ENCODE data around the gene PCGF5.
"Not testable (repeated sequence)": the region's sequence is repeated elsewhere in the genome, so short reads cannot be mapped to it uniquely, and the experiment has no call there.

The PCGF5 gene

DNA sequence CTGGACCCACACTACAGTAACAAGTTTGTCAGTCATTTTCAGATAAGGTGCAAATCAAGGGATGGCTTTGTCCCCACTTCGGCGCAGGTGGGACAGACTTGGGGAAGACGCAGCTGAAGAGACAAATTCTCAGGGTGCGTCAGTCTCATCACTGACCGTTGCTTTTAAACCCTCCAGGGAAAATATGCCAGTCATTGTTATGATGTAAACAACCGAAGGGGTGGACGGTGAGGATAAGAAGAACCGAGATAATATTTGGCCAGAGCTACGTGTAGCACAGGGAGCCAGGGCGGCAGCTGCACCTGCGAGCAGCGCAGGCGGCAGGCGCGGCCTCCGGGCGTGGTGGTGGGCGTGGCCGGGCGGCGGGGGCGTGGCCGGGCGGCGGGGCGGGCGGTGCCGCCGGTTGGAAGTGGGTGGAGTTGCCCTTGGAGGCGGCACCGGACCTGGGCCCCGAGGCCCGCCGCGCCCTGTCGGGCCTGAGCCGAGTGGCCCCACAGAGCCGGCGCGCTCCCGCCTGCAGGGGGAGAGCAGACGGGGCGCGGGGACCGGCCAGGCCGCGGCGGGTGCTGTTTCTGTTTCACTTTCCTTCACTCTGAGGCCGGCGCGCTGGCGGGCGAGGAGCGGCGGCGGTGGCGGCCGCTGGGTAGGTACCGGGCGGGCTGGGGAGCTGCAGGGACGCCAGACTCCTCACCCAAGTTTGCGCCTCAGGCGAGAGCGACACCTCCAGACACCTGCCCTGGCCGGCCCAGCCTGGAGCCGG, at the start of gene PCGF5:
TSS of gene PCGF5 (plus strand) at position 470 of the 760 bp plus-strand sequence. CDS start 2,209 bp downstream, outside the sequence.
- peak; percentile 76 to 84 for DNase-seq (ENCODE audit: extremely low read depth in 1 of 2, low read depth in 1 of 2)

DNA sequence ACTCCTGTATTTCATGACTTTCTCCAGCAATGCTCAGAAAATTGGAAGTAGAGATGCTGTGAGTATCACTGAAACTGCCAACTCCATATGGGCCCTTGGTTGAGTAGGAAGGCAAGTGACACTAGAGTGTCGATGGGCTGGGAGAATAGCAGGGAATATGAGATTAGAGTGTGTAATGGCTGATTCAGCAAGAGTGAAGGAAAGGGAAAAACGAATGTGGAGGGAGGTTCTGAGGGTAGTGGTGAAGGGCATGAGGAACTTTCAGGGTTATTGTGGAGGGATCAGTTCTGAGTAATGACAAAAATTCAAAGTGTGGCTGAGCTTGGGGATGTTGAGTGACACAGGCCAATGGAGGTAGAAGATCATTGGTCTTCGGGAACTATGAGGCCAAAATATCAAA, 49.0 kb upstream of the PCGF5 start:
- DNase-seq (ENCODE audit: extremely low read depth in 1 of 2, low read depth in 1 of 2) = no peak

DNA sequence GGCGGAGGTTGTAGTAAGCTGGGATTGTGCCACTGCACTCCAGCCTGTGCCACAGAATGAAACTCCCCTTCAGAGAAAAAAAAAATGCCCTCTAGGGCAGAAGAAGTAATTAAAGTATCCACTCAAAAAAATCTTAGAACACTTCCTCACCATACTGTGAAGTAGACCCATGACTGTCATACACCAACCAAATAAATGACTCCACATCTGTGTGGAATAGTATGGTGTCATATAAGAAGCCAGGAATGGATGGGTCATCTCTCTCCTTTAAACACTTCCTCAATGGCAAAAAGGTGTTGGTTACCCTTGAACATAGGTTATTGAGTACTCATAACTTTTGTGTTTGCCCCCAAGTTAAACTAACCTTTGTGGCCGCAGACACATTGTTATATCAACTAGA, 48.1 kb upstream of the PCGF5 start:
- no peak for DNase-seq (ENCODE audit: extremely low read depth in 1 of 2, low read depth in 1 of 2)

GRCh38 chr10:91185239-91185875, 35.1 kb upstream of the PCGF5 start:
- no peak for DNase-seq (ENCODE audit: extremely low read depth in 1 of 2, low read depth in 1 of 2)

DNA sequence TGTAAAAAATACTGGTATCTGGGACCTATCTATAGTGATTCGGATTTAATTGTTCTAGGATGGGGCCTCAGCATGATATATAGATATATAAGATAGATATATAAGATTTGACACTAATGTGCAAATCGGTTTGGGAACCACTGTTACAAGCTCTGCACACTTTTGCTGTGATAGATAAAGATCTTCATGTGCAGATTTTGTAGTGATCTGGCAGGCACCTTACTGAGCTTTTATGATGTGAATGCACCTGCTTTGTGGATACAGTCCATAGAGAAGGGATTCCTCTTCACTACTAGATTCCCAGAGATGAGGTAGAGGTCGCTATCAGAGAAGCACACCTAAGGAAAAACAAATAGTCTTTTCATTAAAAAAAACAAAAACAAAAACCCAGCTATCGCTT, 33.3 kb upstream of the PCGF5 start:
- DNase-seq (ENCODE audit: extremely low read depth in 1 of 2, low read depth in 1 of 2) = no peak

DNA sequence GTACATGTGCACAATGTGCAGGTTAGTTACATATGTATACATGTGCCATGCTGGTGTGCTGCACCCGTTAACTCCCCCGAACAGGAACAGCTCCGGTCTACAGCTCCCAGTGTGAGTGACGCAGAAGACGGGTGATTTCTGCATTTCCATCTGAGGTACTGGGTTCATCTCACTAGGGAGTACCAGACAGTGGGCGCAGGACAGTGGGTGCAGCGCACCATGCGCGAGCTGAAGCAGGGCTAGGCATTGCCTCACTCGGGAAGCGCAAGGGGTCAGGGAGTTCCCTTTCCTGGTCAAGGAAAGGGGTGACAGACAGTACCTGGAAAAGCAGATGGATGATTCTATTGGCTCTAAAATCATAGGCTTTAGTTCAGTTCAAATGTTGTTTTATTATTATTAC, 32.5 kb upstream of the PCGF5 start:
- DNase-seq (ENCODE audit: extremely low read depth in 1 of 2, low read depth in 1 of 2) = not testable (repeated sequence)

DNA sequence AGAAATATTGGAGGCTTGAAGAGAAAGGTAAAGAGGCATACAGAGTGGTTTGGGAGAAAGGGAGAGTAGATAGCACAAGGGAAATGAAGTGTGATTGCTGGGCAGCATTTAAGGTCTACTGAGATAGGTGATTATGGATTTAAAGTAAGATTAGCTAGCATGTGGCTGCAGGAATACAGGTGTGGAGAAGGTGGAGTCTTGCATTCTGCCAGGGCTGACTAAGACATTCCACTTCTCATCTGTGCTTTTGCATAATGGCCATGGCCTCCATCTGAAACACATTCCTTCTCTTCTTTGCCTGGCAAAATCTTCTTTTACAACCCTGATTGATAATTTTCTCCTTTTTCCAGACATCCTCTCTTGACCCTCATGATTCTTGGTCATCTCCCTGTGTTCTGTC, 31.6 kb upstream of the PCGF5 start:
- no peak for DNase-seq (ENCODE audit: extremely low read depth in 1 of 2, low read depth in 1 of 2)

GRCh38 chr10:91190388-91190870, 30.0 kb upstream of the PCGF5 start:
- no peak for DNase-seq (ENCODE audit: extremely low read depth in 1 of 2, low read depth in 1 of 2)

DNA sequence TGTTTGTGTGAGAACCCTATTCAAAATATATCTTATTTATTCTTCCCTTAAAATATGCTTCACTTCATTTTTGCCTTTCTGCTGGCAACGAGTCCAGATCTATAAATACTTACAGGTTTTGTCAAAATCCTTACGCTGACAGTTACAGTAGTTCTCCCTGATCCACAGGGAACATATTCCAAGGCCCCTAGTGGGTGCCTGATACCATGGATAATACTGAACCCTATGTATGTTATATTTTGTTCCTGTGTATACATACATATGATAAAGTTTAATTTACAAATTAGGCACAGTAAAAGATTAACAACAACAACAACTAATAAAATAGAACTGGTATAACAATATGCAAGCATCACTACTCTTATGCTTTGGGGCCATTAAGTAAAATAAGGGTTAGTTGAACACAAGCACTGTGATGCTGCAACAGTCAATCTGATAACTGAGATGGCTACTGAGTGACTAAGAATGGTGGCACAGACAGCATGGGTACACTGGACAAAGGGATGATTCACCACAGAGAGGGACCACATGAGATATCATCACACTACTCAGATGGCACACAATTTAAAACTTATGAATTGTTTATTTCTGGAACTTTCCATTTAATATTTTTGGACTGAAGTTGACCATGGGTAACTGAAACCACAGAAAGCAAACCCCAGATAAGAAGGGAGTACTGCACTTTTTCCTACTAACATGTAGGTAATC, 29.4 kb upstream of the PCGF5 start:
- no peak for DNase-seq (ENCODE audit: extremely low read depth in 1 of 2, low read depth in 1 of 2)

- no peak for DNase-seq (ENCODE audit: extremely low read depth in 1 of 2, low read depth in 1 of 2)
Observed at GRCh38 chr10:91191584-91191919, 28.9 kb upstream of the PCGF5 start.

DNA sequence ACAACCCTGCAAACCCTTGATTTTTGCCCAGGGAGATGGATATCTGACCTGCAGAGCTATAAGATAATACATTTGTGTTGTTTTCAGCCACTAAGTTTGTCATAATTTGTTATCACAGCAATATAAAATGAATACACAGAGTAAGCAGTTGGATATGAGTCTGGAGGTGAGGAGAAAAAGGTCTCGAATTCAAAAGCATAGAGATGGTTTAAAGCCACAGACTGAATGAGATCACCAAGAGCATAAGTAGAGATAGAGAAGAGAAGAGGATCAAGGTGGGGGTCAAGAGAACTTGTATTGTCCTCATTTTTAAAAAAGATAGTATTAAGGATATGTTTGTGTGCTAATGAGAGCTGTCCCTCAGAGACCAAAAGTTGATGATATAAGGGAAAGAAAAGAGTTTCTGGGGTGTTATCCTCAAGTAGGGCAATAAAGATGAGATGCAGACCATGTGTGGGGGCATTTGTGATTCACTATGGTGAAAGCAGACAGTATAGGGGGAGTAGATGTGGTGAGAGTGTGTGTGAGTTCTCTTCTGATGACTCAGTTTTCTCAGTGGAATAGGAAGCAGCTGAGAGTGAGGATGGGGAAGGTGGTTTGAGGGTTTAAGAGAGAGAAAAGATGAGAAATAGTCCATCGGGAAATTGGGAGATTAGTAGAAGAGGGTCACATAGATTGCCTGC, 25.8 kb upstream of the PCGF5 start:
- DNase-seq (ENCODE audit: extremely low read depth in 1 of 2, low read depth in 1 of 2) = no peak

GRCh38 chr10:91196268-91197048, 24.0 kb upstream of the PCGF5 start:
- DNase-seq (ENCODE audit: extremely low read depth in 1 of 2, low read depth in 1 of 2) = no peak

DNA sequence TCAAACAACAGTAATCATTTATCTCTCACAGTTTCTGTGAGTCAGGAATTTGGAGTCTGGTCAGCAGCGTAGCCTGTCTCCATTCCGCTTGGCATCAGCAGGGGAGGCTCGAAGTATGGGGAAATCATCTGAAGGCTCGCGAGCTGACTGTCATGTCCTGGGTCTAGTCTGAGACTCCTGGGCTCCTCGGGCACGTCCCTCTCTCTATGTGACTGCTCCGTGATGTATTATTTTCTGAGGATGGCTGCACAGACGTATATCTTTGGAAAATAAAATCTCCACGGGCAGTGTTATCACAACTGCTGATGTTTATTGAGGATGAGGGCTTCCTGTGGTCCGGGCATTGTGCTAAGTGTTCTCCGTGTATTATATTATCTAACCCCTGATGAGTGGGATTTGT, 23.3 kb upstream of the PCGF5 start:
- no peak for DNase-seq (ENCODE audit: extremely low read depth in 1 of 2, low read depth in 1 of 2)

- DNase-seq (ENCODE audit: extremely low read depth in 1 of 2, low read depth in 1 of 2) = no peak
Observed at GRCh38 chr10:91198781-91199180, 21.7 kb upstream of the PCGF5 start.

DNA sequence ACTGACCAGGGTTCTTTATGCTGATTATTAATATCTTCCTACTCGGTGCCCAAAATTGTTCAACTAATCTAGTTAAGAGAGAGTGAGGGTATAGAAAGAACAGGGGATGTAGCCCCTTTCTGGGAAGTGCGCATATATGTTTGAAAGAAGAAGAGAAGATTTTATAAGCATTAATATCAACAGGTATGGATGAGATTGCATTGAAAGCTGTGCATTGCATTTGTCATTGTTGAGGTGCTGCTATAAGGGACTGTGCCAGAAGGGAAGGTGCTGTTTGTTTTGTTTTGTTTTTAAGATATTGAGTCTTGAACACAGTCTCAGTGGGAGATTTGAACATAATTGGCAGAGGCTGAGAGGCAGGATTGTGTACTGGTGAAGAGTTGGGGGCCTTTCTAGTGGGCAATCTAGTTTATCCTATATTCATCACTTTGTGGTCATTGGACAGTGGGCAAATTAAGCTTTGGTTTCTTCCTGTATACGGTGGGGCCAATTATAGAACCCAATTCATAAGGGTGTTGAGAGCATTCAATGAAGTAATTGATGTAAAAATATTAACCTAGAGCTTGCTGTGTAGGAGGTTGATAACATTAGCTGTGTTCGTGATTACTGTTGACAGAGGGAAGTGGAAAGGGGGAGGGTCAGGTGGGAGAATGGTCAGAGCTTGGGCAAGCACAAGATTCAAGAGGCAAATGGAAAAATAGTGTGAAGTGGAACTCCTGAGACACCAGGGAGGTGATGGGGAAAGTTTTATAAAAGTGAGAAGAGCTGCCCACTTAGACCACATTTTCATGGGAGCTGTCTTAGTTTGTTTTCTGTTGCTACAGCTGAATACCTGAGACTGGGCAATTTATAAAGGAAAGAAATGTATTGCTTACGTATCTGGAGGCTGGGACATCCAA, 19.9 kb upstream of the PCGF5 start:
- no peak for DNase-seq (ENCODE audit: extremely low read depth in 1 of 2, low read depth in 1 of 2)

DNA sequence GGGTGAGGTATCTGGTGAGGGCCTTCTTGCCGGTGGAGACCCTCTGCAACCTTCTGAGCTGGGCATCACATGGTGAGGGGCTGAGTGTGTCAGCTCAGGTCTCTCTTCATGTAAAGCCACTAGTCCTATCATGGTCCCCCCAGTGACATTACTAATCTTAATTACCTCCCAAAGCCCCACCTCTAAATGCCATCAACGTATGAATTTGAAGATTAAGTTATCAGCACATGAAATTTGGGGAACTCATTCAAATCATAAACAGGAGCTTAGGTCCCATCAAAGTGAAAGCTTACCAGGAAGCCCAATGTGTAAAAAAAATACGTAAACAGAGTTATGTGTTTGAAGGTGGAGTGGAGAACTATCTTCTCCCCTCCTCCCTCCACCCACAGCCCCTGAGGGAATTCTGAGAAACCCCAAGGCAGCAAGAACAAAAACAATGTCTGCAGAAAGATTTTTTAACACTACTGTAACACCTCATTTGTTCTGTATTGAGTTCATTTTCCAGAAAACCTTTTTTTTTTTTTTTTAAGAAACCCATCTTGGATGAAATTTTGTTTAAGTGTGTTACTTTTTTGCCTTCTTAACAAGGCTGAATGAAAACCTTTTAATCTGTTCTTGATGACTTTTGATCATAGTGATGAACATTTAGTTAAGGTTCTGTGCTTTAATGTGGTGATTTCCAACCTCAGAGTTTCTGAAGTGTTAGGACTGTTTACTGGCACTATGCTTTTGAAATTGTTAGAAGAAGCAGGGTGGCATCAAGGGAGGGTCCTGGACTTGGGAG, 19.1 kb upstream of the PCGF5 start:
- peak in 1 of 2 donors; percentile 23 for DNase-seq (ENCODE audit: extremely low read depth in 1 of 2, low read depth in 1 of 2)

DNA sequence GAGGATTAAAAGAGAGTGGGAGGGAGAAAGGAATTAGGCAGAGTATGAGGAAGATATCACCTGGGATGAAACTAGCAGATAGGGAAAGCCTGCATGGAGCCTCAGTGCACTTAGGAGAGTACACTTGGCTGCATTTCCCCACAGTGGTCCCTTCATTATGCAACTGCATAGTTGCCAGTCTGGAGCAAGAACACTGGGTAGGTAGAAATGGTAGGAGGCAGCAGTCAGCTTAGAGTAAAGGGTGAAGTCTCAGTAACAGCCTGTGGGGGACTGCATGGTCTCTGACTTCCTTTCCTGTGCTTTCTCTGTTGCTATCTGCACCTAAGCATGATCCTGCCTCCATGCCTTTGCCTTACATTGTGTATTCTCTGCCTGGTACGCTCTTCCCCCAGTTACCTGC, 14.0 kb upstream of the PCGF5 start:
- DNase-seq (ENCODE audit: extremely low read depth in 1 of 2, low read depth in 1 of 2) = no peak

DNA sequence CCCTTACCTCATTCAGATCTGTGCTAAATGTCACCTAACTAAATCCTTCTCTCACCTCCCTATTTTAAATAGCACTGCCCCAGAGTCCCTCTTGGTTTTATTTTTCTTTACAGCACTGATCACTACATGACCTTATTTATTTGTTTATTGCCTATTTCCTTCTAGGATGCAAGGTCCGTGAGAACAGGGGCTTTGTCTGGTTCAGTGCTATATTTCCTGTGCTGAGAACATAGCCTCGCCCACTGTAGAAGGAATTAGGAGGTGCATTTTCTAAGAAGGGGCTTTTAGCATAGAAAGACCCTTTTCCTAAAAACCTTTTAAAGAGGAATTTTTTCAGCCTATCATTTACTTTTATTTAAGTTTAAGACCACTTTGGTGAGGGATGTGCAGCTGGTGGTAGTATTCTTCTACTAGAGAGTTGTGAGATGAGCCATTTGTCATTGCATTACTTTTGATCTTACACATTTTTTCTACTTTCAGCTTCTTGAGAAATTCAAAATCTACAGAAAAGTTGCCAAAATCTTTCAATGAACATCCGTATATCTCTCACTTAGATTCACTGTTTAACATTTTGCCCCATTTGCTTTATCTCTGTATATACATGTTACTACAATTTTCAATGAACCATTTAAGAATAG, 13.5 kb upstream of the PCGF5 start:
- no peak for DNase-seq (ENCODE audit: extremely low read depth in 1 of 2, low read depth in 1 of 2)

Measured in stimulated activated CD8-positive, alpha-beta memory T cell treated with anti-CD3 and anti-CD28 coated beads, Interleukin-7, amount 100 ng/mL, for 48 hours (primary cell).